ENCODE data around the gene GEMIN7.

GRCh38 chr19:45128146-45128545 is 49.1 kb downstream of the GEMIN7 start:
- TF ChIP-seq REST (IDR thresholded peaks at IDR 0.05; ENCODE audit: insufficient replicate concordance, low read depth) = no peak
- TF ChIP-seq CTCF (IDR thresholded peaks at IDR 0.05; ENCODE audit: insufficient read depth, low read length) = no peak
